ENCODE measurements around the gene SOS1. TPM values are rescaled to one million over a fixed set of nuclear protein-coding genes. Genes with fewer than 3 reads are reported as not detected.

SOS1 gene
- total RNA-seq, 4 donors from 2014 or later, result 38.7 to 49.1 (median 40.8) TPM

DNA sequence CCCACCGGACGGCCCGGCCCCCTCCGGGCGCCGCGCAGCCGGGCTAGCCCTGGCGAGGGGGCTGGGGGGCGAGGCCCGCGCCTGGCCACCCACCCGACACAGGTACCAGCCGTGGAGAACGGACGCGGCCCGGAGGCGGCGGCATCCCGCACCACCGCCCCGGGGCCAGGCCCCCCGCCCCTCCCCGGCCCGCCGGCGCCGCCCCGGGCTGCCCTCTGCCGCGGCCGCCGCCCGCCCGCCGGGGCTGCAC is 405 bp downstream of the SOS1 start:
- Histone ChIP-seq H3K9me3 (no peaks in the 10 kb centered on the region), H3K27ac (peak overlapping the region; percentile 86 to 98 (median 92)), H3K27me3 (no peaks in the 10 kb centered on the region), H3K36me3 (no peaks in the 10 kb centered on the region), H3K4me3 (peak overlapping the region; percentile 59 to 93 (median 88)), H3K4me1 (peaks cover 0 to 50% (median 5%) of the 10 kb centered on the region in 4 donors)
- TF ChIP-seq, protein P1, sequence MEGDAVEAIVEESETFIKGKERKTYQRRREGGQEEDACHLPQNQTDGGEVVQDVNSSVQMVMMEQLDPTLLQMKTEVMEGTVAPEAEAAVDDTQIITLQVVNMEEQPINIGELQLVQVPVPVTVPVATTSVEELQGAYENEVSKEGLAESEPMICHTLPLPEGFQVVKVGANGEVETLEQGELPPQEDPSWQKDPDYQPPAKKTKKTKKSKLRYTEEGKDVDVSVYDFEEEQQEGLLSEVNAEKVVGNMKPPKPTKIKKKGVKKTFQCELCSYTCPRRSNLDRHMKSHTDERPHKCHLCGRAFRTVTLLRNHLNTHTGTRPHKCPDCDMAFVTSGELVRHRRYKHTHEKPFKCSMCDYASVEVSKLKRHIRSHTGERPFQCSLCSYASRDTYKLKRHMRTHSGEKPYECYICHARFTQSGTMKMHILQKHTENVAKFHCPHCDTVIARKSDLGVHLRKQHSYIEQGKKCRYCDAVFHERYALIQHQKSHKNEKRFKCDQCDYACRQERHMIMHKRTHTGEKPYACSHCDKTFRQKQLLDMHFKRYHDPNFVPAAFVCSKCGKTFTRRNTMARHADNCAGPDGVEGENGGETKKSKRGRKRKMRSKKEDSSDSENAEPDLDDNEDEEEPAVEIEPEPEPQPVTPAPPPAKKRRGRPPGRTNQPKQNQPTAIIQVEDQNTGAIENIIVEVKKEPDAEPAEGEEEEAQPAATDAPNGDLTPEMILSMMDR (IDR thresholded peaks at IDR 0.05), result no peak
- TF ChIP-seq POLR2A (IDR thresholded peaks at IDR 0.05), result no peak
- no peak for DNase-seq

DNA sequence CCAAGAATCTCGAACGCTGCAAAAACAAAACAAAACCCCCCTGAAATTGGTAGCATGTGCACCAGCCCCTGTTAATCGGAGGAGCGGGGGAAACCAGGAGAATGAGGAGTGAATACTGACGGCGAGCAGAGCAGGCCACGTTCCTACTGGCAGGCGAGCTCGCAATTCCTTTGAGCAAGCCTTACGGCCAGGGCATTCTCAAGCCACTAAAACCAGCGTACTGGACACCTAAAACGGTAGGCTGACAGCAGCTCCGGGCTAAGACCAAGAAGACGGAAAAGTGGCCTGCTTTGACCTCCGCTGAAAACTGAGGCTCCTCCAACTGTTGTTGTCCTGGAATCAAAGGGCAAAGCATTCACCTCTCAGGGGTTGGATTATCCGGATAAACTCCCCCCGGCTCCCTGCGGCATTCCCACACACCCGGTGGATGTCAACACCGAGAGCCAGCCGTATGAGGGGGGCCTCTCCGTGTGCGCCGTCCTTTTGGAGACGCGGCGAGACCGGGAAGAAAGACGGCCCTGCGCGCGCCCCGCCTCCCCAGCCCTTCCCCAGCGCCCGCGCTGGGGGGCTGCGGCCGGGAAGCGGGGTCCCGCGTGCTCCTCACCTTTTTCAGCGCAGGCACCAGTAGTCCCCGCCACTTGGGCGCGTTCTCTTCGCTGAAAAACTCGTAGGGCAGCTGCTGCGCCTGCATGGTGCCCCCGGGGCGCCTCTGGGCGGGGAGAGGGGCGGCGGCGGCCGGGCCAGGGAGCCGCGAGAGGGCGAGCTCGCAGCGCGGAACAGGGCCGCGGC is 925 bp downstream of the SOS1 start:
- no peaks in the 10 kb centered on the region for H3K27me3 ChIP-seq
- DNase-seq, result peak; percentile 62 to 82 (median 81)
- H3K9me3 ChIP-seq, result no peaks in the 10 kb centered on the region
- H3K27ac ChIP-seq, result peak overlapping the region; percentile 86 to 98 (median 92)
- TF ChIP-seq, protein P1 (IDR thresholded peaks at IDR 0.05), result peak; percentile 12 to 61 (median 24)
- TF ChIP-seq POLR2A (IDR thresholded peaks at IDR 0.05), result no peak
- peak overlapping the region; percentile 59 to 93 (median 88) for H3K4me3 ChIP-seq
- H3K36me3 ChIP-seq, result no peaks in the 10 kb centered on the region
- peaks cover 0 to 46% (median 5%) of the 10 kb centered on the region in 4 donors for H3K4me1 ChIP-seq

DNA sequence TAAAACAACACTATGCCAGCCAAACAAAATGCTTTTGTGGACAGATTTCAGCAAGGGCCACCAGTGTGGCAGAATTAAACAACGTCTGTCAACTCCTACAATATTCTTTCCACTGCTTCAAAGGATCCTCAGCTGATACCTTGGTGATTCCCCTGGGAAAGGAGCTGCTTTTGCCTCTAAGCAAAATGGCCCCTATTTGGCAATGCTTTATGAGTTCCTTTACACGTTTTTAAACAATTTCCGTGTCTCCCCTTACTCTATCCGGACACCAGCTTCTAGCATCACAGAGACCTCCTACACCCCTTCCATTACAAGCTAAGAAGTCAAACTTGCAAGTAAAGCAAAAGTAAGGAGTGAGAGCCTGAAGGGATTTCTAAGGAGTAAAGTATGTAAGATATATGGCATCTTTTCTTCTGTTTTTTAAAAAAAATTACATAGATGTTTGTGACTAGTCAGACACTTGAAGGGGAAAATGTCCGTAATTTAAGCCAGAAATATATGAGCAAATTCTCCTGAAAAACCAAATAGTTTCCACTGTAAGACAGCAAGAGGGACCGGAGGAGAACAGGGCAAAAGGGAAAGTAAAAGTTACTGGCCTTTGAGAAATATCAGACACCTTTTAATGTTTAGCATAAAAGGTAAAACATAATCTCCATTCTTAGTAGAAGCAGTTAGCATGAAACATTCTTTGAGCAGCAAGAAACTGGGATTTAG is 1.9 kb downstream of the SOS1 start:
- TF ChIP-seq POLR2A (IDR thresholded peaks at IDR 0.05), result no peak
- TF ChIP-seq, protein P1 (IDR thresholded peaks at IDR 0.05), result no peak
- Histone ChIP-seq H3K9me3 (no peaks in the 10 kb centered on the region), H3K4me1 (peaks cover 0 to 43% (median 5%) of the 10 kb centered on the region in 4 donors), H3K27me3 (no peaks in the 10 kb centered on the region), H3K36me3 (no peaks in the 10 kb centered on the region), H3K4me3 (peak overlapping the region; percentile 59 to 93 (median 88)), H3K27ac (peak overlapping the region in 3 of 4 donors; percentile 38 to 96 (median 89))
- DNase-seq, result no peak

DNA sequence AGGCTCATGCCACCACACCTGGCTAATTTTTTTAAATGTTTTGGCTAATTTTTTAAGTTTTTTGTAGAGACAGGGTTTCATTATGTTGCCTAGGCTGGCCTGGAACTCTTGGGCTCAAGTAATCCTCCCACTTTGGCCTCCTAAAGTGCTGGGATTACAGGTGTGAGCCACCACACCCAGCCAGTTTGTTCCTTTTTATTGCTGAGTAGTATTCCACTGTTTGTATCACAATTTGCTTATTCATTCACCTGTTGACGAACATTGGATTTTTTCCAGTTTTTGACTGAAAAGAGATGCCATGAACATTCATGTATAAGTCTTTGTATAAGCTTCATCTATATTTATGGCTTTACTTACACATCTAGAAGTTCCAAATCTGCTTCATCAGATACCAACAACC is 5.3 kb downstream of the SOS1 start:
- H3K4me1 ChIP-seq, result peaks cover 0 to 24% (median 5%) of the 10 kb centered on the region in 4 donors
- H3K27ac ChIP-seq, result no peak overlapping the region
- peaks cover 0 to 10% (median 0%) of the 10 kb centered on the region in 3 donors for H3K36me3 ChIP-seq
- no peak overlapping the region for H3K4me3 ChIP-seq
- no peak for DNase-seq
- TF ChIP-seq POLR2A (IDR thresholded peaks at IDR 0.05), result no peak
- no peaks in the 10 kb centered on the region for H3K27me3 ChIP-seq
- H3K9me3 ChIP-seq, result no peaks in the 10 kb centered on the region

- Histone ChIP-seq H3K27me3 (no peaks in the 10 kb centered on the region), H3K4me3 (no peak overlapping the region), H3K27ac (no peak overlapping the region), H3K36me3 (peaks cover 0 to 10% (median 0%) of the 10 kb centered on the region in 3 donors), H3K4me1 (peaks cover 0 to 24% (median 7%) of the 10 kb centered on the region in 4 donors), H3K9me3 (no peaks in the 10 kb centered on the region)
- TF ChIP-seq, protein P1 (IDR thresholded peaks at IDR 0.05), result no peak
- TF ChIP-seq POLR2A (IDR thresholded peaks at IDR 0.05), result no peak
- DNase-seq, result no peak
Observed at GRCh38 chr2:39114771-39115170, 6.1 kb downstream of the SOS1 start.

DNA sequence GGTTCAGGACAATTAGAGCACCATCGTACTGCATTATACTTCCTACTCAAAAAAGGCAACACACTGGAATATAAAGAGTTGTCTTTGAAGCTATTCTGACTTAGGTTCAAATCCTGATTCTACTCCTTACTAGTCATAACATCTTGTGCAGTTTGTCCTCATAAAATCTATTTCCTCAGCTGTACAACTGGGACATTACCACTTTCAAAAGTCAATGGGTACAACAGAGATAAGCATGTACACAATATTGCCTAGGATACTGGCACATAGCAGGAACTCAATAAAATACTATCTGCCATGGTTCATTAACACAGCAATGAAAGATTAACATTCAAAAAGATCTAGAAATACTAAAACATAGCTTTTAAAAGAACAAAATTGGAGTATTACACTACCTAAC is 11.3 kb downstream of the SOS1 start:
- no peak for DNase-seq
- Histone ChIP-seq H3K27ac (no peak overlapping the region), H3K4me3 (no peak overlapping the region), H3K27me3 (no peaks in the 10 kb centered on the region), H3K36me3 (peaks cover 0 to 10% (median 0%) of the 10 kb centered on the region in 3 donors), H3K4me1 (peaks cover 0 to 9% (median 2%) of the 10 kb centered on the region in 4 donors), H3K9me3 (no peaks in the 10 kb centered on the region)
- TF ChIP-seq, protein P1 (IDR thresholded peaks at IDR 0.05), result no peak
- TF ChIP-seq POLR2A (IDR thresholded peaks at IDR 0.05), result no peak

All from Peyer's patch (tissue), 4 donors.